ENCODE measurements around the gene VRK2. TPM values are rescaled to one million over a fixed set of nuclear protein-coding genes. Genes with fewer than 3 reads are reported as not detected.
A peak's percentile ranks its signal among the peaks of the same experiment; 100 is the strongest.
"Not testable (repeated sequence)": the region's sequence is repeated elsewhere in the genome, so short reads cannot be mapped to it uniquely, and the experiment has no call there.

The VRK2 gene
- total RNA-seq, 1 donor from 2014 or later = 33.6 TPM

DNA sequence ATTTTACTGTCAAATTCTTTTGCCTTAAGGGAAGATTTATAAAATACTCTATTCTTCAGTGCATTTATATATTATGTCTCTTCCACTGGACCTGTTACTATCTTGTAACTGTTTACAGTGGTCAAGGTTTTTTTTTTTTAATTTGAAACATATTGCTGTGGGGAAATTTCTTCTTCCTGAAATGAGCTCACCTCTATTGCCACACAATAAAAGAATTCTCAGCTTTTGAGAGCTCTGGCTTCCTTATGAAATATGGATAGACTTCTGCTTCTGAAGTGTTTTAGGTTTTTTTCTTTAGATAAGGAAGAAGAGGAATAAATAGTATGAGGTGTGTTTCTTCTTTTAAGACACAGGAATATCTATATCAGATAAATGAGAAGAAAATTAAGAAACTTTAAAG is 7.7 kb downstream of the VRK2 start:
- DNase-seq (ENCODE audit: low read depth) = peak; percentile 8

- DNase-seq (ENCODE audit: low read depth) = no peak
Observed at GRCh38 chr2:58055033-58055786, 8.6 kb downstream of the VRK2 start.

DNA sequence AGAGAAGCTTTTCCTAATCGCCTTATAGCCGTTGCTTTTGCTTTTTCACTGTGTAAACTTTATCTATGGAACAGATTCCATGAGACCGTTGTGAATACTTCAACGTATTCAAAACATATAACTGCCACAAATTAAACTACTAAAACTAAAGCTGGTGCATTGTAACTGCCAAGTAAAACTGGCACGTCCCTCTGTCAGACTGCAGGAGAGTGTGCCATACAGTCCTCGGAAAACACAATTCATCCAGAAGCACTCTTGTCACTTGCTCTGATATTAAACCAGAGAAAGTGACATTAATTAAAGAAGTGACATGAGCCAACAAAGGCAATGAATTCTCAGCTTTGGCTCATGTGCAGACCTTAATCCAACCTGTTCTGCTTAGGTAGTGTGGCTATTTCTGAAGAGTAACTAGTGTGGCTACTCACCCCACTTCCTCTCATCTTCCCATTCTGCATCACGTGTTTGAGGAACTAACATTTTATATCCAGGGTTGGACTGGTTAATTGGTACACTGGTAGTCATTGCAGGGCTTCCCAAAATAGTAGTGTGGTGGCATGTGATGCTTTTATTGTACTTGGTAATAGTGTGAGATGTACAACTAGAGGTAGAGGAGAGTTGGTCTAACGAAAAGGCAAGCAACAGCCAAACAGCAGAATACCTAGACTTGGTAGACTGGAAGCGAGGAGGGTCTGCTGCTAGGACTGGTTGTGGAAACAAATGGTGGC is 9.7 kb downstream of the VRK2 start:
- no peak for DNase-seq (ENCODE audit: low read depth)

- DNase-seq (ENCODE audit: low read depth) = no peak
Observed at GRCh38 chr2:58057707-58058530, 11.3 kb downstream of the VRK2 start.

DNA sequence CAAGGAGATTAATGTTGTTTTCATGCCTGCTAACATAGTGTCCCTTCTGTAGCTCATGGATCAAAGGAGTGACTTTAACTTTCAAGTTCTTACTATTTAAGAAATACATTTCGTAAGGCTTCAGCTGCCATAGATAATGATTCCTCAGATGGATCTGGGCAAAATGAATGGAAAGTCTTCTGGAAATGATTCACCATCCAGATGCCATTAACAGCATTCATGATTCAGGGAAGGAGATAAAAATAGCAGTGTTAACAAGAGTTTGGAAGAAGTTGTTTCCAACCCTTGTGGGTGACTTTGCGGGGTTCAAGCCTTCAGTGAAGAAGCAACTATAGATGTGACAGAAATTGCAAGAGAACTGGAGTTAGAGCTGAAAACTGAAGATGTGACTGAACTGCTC is 17.0 kb downstream of the VRK2 start:
- peak; percentile 76 for DNase-seq (ENCODE audit: low read depth)

GRCh38 chr2:58064086-58064485 is 17.5 kb downstream of the VRK2 start:
- no peak for DNase-seq (ENCODE audit: low read depth)

DNA sequence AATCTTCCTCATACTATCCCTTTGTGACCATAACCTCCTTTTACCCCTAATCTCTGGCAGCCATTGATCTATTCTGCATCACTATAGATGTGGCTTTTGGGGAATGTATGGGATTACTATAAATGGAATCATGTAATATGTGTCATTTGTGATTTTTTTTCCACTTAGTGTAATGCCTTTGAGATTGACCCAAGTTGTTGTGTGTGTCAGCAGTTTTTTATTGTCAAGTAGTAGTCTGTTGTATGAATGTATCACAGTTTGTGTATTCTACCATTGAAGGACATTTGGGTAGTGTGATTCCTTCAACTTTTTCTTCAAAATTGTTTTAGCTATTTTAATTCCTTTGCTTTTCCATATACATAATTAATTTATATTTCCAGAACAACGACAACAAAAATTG is 18.6 kb downstream of the VRK2 start:
- DNase-seq (ENCODE audit: low read depth) = no peak

DNA sequence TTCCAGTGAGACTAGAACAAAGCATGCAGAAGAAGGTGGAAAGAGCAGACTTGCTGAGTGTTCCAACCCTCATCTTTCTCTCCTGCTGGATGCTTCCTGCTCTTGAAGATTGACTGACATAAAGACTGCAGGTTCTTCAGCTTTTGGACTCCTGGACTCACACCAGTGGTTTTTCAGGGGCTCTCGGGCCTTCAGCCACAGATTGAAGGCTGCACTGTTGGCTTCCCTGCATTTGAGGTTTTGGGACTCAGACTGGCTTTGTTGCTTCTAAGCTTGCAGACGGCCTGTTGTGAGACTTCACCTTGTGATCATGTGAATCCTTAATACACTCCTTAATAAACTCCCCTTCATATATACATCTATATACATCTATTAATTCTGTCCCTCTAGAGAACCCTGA is 20.4 kb downstream of the VRK2 start:
- DNase-seq (ENCODE audit: low read depth) = no peak

- no peak for DNase-seq (ENCODE audit: low read depth)
Observed at GRCh38 chr2:58070765-58071164, 24.2 kb downstream of the VRK2 start.

DNA sequence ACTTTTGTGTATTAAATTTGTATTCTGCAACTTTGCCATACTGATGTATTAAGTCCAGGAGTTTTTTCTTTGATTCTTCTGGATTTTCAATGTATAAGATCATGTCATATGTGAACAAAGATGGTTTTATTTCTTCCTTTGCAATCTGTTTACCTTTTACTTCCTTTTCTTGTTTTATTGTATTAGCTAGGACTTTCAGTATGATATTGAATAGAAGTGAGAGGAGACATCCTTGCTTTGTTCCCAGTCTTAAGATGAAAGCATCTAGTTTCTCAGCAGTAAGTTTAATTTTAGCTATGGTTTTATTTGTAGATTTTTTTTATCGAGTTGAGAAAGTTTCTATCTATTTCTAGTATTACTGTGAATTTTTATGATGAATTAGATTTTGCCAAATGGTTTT is 25.5 kb downstream of the VRK2 start:
- no peak for DNase-seq (ENCODE audit: low read depth)

GRCh38 chr2:58073008-58073407 is 26.4 kb downstream of the VRK2 start:
- no peak for DNase-seq (ENCODE audit: low read depth)

GRCh38 chr2:58073751-58074150 is 27.1 kb downstream of the VRK2 start:
- DNase-seq (ENCODE audit: low read depth) = no peak

GRCh38 chr2:58081000-58081399 is 34.4 kb downstream of the VRK2 start:
- no peak for DNase-seq (ENCODE audit: low read depth)

DNA sequence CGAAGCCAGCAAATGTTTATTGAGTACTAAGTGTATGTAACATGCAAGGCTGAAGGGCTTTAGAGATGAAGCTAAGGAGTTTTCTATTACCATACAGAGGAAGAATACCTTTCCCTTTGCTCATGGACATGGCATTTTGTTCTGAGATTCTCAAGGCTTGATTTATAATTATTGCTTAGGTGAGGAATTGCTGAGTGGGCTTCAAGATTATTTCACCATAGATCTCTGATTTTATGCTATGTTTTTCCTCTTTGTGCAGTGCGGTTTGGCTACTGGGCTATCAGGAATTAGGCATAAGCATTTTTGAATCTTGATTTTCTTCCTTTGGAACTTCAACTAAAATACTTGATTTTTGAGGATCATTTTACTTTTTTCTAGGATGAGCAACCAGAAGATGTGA is 42.5 kb downstream of the VRK2 start:
- DNase-seq (ENCODE audit: low read depth) = no peak

GRCh38 chr2:58092772-58093171 is 46.2 kb downstream of the VRK2 start:
- DNase-seq (ENCODE audit: low read depth) = not testable (repeated sequence)

DNA sequence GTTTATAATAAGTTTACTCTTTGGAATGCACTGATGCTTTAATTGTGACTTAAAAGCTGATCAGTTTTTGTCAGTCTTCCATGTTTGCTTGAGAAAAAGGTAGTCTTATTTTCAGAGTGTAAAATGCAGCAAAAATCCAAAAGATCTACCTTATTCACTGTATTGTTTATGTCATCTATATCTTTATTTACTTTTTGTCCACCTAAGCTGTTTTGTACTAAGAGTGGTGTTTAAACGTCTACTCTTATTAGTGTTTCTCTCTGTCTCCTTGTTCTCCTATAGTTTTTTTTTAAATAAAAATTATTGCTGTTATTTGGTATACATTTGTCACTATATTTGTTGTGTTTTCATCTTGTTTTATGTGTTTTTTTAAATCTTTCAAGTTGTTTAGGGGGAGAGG is 50.4 kb downstream of the VRK2 start:
- DNase-seq (ENCODE audit: low read depth) = no peak

DNA sequence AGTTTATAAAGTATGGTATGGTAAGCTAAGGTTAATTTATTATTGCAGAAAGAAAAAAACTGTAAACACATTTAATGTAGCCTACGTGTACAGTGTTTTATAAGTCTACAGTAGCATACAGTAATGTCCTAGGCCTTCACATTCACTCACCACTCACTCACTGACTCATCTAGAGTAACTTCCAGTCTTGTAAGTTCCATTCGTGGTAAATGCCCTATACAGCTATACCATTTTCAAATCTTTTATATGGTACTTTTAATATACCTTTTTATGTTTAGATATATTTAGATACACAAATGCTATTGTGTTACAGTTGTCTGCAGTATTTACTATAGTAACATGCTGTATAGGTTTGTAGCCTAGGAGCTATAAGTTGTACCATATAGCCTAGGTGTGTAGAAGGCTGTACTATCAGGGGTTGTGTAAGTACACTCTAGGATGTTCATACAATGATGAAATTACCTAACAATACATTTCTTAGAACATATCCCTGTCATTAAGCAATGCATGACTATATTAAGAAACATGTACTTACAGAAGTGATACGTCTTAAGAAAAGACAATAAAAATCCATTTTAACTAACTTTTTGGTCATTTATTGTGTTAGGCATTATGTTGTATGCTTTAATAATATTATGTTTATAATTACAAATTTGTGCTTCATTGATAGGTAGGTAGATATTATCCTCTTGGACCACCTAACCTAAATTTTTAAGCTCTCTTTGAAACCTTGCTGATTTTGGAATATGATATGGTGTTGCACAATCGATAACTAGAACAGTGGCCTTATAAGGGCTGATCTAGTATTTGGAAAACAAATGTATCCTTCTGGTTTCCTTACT is 51.9 kb downstream of the VRK2 start:
- no peak for DNase-seq (ENCODE audit: low read depth)

GRCh38 chr2:58099096-58099769 is 52.6 kb downstream of the VRK2 start:
- DNase-seq (ENCODE audit: low read depth) = no peak

DNA sequence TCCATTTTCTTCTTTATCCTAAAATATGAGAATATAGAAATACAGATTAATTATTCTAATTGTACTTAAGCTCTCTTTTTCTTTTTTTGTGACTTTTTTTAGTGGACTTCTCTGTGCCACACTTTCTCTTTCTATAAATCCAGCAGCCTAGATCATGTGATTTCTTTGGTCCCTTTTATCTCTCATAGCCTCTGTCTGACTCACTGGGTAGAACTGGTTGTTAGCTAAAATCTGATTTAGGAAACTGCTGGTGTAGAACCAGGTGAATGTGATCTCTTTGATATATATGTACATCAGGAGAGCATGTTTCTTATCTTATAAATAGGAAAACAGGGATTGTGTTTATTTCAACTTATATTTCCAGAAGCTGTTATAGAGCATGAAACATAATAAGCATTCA is 54.9 kb downstream of the VRK2 start:
- DNase-seq (ENCODE audit: low read depth) = peak; percentile 20

- no peak for DNase-seq (ENCODE audit: low read depth)
Observed at GRCh38 chr2:58106896-58107295, 60.3 kb downstream of the VRK2 start.
